GM23338 (cell line): ENCODE results near the gene PTPRN2. TPM values are rescaled to one million over a fixed set of nuclear protein-coding genes. Genes with fewer than 3 reads are reported as not detected.

ENCODE experiments used
- ATAC-seq: fragments of 200-7000 bp; cut with Tn5 transposase; 3 replicates; pipeline ENCODE4 v1.9.1; 2020
- DNase-seq: peaks from one replicate; pipeline ENCODE4 v3.0.0-alpha.2; 2015; ENCODE audit warnings: low spot score
- H2AFZ ChIP-seq: fragments of 200-600 bp; sonication (generic); 2 replicates; pipeline ENCODE4 v1.8.0; 2016; ENCODE audit warnings: antibody characterized with exemption, mild to moderate bottlenecking, moderate library complexity
- H3F3A ChIP-seq: fragments of 200-600 bp; sonication (generic); replicated peaks from 2 replicates; pipeline ENCODE4 v1.8.0; 2017; ENCODE audit warnings: antibody characterized with exemption, mixed run types, low read depth
- H3K27ac ChIP-seq: fragments of 200-600 bp; sonication (generic); 2 replicates; pipeline ENCODE4 v1.6.1; 2016; ENCODE audit warnings: low read depth
- H3K27me3 ChIP-seq: fragments of 200-600 bp; sonication (generic); 2 replicates; pipeline ENCODE4 v1.8.0; 2016; ENCODE audit warnings: mild to moderate bottlenecking, mixed run types, moderate library complexity; ENCODE audit not compliant: insufficient read depth
- H3K36me3 ChIP-seq: fragments of 200-600 bp; sonication (generic); 2 replicates; pipeline ENCODE4 v1.8.0; 2016; ENCODE audit warnings: mild to moderate bottlenecking; ENCODE audit not compliant: insufficient read depth
- H3K4me1 ChIP-seq: fragments of 200-600 bp; sonication (generic); 2 replicates; pipeline ENCODE4 v1.8.0; 2016; ENCODE audit warnings: mild to moderate bottlenecking, moderate library complexity; ENCODE audit not compliant: insufficient read depth
- H3K4me2 ChIP-seq: fragments of 200-600 bp; sonication (generic); 2 replicates; pipeline ENCODE4 v1.7.1; 2017; ENCODE audit warnings: mixed run types
- H3K4me3 ChIP-seq: fragments of 200-600 bp; sonication (generic); 2 replicates; pipeline ENCODE4 v1.6.1; 2016; ENCODE audit warnings: mixed run types
- H3K79me2 ChIP-seq: fragments of 200-600 bp; sonication (generic); replicated peaks from 2 replicates; pipeline ENCODE4 v1.8.0; 2017; ENCODE audit warnings: mild to moderate bottlenecking; ENCODE audit not compliant: insufficient read depth
- H3K9me2 ChIP-seq: fragments of 200-600 bp; sonication (generic); 2 replicates; pipeline ENCODE4 v1.8.0; 2017; ENCODE audit not compliant: insufficient read depth
- H4K20me1 ChIP-seq: fragments of 200-600 bp; sonication (generic); replicated peaks from 2 replicates; pipeline ENCODE4 v1.8.0; 2017; ENCODE audit warnings: mild to moderate bottlenecking; ENCODE audit not compliant: insufficient read depth
- H3K27ac Mint-ChIP-seq: 2 replicates; pipeline ENCODE4 v1.8.0; 2020; ENCODE audit warnings: inconsistent platforms, mild to moderate bottlenecking, moderate library complexity, mixed read lengths
- H3K27me3 Mint-ChIP-seq: 3 replicates; pipeline ENCODE4 v1.8.0; 2022; ENCODE audit warnings: low read depth, mild to moderate bottlenecking, moderate library complexity, mixed read lengths, inconsistent platforms; ENCODE audit not compliant: insufficient read depth, poor library complexity
- H3K36me3 Mint-ChIP-seq: 3 replicates; pipeline ENCODE4 v1.8.0; 2021; ENCODE audit warnings: low read depth, mild to moderate bottlenecking, inconsistent platforms, moderate library complexity, mixed read lengths
- H3K4me1 Mint-ChIP-seq: 3 replicates; pipeline ENCODE4 v1.8.0; 2020; ENCODE audit warnings: mild to moderate bottlenecking, inconsistent platforms, mixed read lengths
- H3K4me3 Mint-ChIP-seq: 3 replicates; pipeline ENCODE4 v1.8.0; 2021; ENCODE audit warnings: moderate library complexity, mild to moderate bottlenecking, inconsistent platforms, mixed read lengths
- H3K9me3 Mint-ChIP-seq: 3 replicates; pipeline ENCODE4 v1.8.0; 2020; ENCODE audit warnings: moderate library complexity, mild to moderate bottlenecking, inconsistent platforms, mixed read lengths
- CREB1 ChIP-seq: fragments of 250-450 bp; sonication (Bioruptor Pico); IDR thresholded peaks from 2 replicates; pipeline ENCODE4 v1.5.0; 2020; ENCODE audit warnings: low read depth, mild to moderate bottlenecking, moderate library complexity
- EZH2phosphoT487 ChIP-seq: fragments of 200-600 bp; sonication (generic); IDR thresholded peaks from one replicate; pipeline ENCODE4 v1.8.1; 2018; ENCODE audit warnings: antibody characterized with exemption; ENCODE audit not compliant: unreplicated experiment
- JUNB ChIP-seq: IDR thresholded peaks from one replicate; pipeline ENCODE4 v1.6.1; 2016; ENCODE audit warnings: antibody characterized with exemption; ENCODE audit not compliant: unreplicated experiment
- NANOG ChIP-seq: IDR thresholded peaks from 2 replicates; pipeline ENCODE4 v1.6.1; 2016; ENCODE audit warnings: antibody characterized with exemption, borderline replicate concordance
- polyA plus RNA-seq: library from polyadenylated mRNA; unstranded; fragments of >200 nt; fragmentation: Nextera tagmentation; extraction: Ambion mirVana; gene quantifications from 2 replicates; pipeline ENCODE4 v1.2.1, GENCODE V29; 2016
- total RNA-seq: library from RNA; depleted of rRNA; stranded (reverse); fragments of >200 nt; shearing (Covaris generic); gene quantifications from 2 replicates; pipeline ENCODE4 v1.2.3, GENCODE V29; 2014
- TF ChIP-seq, protein P1 (sequence below): IDR thresholded peaks from one replicate; pipeline ENCODE4 v1.6.1; 2018; ENCODE audit warnings: antibody characterized with exemption; ENCODE audit not compliant: unreplicated experiment
- TF ChIP-seq, protein P2 (sequence below): fragments of 250-450 bp; sonication (Bioruptor Pico); IDR thresholded peaks from 2 replicates; pipeline ENCODE4 v1.5.0; 2020; ENCODE audit warnings: mild to moderate bottlenecking, moderate library complexity

The PTPRN2 gene
- total and polyA plus RNA-seq, 2 experiments from 2014 or later: 0.87 to 4.0 TPM

DNA sequence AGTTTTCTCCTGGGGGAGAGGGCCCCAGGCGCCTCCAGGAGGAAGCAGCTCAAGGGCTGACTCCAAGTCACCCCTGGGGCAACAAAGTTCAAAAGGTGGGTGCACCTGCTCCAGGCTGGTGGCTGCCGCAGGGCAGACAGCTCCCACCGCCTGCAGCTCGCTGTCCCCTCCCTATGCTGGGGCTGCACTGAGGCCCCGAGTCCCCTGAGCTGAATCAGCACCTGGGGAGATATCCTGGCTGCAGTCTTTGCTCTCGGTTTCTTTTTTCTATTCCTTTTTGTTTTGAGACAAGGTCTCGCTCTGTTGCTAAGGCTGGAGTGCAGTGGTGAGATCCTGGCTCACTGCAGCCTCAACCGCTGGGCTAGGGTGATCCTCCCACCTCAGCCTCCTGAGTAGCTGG, 1067.4 kb downstream of the PTPRN2 start (continued):
- TF ChIP-seq, protein P1, sequence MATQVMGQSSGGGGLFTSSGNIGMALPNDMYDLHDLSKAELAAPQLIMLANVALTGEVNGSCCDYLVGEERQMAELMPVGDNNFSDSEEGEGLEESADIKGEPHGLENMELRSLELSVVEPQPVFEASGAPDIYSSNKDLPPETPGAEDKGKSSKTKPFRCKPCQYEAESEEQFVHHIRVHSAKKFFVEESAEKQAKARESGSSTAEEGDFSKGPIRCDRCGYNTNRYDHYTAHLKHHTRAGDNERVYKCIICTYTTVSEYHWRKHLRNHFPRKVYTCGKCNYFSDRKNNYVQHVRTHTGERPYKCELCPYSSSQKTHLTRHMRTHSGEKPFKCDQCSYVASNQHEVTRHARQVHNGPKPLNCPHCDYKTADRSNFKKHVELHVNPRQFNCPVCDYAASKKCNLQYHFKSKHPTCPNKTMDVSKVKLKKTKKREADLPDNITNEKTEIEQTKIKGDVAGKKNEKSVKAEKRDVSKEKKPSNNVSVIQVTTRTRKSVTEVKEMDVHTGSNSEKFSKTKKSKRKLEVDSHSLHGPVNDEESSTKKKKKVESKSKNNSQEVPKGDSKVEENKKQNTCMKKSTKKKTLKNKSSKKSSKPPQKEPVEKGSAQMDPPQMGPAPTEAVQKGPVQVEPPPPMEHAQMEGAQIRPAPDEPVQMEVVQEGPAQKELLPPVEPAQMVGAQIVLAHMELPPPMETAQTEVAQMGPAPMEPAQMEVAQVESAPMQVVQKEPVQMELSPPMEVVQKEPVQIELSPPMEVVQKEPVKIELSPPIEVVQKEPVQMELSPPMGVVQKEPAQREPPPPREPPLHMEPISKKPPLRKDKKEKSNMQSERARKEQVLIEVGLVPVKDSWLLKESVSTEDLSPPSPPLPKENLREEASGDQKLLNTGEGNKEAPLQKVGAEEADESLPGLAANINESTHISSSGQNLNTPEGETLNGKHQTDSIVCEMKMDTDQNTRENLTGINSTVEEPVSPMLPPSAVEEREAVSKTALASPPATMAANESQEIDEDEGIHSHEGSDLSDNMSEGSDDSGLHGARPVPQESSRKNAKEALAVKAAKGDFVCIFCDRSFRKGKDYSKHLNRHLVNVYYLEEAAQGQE: no peak
- TF ChIP-seq, protein P2, sequence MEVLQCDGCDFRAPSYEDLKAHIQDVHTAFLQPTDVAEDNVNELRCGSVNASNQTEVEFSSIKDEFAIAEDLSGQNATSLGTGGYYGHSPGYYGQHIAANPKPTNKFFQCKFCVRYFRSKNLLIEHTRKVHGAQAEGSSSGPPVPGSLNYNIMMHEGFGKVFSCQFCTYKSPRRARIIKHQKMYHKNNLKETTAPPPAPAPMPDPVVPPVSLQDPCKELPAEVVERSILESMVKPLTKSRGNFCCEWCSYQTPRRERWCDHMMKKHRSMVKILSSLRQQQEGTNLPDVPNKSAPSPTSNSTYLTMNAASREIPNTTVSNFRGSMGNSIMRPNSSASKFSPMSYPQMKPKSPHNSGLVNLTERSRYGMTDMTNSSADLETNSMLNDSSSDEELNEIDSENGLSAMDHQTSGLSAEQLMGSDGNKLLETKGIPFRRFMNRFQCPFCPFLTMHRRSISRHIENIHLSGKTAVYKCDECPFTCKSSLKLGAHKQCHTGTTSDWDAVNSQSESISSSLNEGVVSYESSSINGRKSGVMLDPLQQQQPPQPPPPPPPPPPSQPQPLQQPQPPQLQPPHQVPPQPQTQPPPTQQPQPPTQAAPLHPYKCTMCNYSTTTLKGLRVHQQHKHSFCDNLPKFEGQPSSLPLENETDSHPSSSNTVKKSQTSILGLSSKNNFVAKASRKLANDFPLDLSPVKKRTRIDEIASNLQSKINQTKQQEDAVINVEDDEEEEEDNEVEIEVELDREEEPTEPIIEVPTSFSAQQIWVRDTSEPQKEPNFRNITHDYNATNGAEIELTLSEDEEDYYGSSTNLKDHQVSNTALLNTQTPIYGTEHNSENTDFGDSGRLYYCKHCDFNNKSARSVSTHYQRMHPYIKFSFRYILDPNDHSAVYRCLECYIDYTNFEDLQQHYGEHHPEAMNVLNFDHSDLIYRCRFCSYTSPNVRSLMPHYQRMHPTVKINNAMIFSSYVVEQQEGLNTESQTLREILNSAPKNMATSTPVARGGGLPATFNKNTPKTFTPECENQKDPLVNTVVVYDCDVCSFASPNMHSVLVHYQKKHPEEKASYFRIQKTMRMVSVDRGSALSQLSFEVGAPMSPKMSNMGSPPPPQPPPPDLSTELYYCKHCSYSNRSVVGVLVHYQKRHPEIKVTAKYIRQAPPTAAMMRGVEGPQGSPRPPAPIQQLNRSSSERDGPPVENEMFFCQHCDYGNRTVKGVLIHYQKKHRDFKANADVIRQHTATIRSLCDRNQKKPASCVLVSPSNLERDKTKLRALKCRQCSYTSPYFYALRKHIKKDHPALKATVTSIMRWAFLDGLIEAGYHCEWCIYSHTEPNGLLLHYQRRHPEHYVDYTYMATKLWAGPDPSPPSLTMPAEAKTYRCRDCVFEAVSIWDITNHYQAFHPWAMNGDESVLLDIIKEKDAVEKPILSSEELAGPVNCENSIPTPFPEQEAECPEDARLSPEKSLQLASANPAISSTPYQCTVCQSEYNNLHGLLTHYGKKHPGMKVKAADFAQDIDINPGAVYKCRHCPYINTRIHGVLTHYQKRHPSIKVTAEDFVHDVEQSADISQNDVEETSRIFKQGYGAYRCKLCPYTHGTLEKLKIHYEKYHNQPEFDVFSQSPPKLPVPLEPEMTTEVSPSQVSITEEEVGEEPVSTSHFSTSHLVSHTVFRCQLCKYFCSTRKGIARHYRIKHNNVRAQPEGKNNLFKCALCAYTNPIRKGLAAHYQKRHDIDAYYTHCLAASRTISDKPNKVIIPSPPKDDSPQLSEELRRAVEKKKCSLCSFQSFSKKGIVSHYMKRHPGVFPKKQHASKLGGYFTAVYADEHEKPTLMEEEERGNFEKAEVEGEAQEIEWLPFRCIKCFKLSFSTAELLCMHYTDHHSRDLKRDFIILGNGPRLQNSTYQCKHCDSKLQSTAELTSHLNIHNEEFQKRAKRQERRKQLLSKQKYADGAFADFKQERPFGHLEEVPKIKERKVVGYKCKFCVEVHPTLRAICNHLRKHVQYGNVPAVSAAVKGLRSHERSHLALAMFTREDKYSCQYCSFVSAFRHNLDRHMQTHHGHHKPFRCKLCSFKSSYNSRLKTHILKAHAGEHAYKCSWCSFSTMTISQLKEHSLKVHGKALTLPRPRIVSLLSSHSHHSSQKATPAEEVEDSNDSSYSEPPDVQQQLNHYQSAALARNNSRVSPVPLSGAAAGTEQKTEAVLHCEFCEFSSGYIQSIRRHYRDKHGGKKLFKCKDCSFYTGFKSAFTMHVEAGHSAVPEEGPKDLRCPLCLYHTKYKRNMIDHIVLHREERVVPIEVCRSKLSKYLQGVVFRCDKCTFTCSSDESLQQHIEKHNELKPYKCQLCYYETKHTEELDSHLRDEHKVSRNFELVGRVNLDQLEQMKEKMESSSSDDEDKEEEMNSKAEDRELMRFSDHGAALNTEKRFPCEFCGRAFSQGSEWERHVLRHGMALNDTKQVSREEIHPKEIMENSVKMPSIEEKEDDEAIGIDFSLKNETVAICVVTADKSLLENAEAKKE (CRISPR knock-in tag): no peak
- no peak for TF ChIP-seq EZH2phosphoT487

DNA sequence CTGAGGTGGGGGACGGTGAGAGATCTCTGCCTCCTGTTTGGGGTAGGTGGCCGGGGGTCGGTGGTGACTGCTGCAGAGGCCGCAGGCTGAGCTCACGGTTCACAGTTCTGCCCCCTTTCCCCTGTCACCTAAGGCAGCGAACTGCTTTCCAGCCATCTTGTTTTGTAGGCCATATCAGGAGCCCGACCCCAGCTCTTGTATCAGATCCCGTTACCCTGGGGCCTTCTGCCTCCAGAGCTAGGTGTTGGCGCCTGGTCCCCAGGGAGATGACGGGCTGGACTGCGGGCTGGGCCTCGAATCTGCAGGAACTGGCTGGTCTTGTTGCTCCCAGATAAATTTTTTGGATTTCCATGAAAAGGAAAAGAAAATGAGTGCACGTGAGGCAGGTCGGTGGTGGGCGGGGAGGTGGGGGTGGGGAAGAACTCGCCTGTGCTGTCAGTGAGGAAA, 1067.8 kb downstream of the PTPRN2 start:
- Histone ChIP-seq H3K27ac (no peak overlapping the region), H3K79me2 (no peaks in the 10 kb centered on the region), H3K9me2 (no peaks in the 10 kb centered on the region), H3K36me3 (no peaks in the 10 kb centered on the region), H3K27me3 (no peaks in the 10 kb centered on the region), H3K4me1 (no peaks in the 10 kb centered on the region), H3K4me3 (no peak overlapping the region), H3F3A (no peaks in the 10 kb centered on the region), H2AFZ (no peak overlapping the region), H4K20me1 (no peaks in the 10 kb centered on the region), H3K4me2 (no peak overlapping the region)
- peaks cover 5% of the 10 kb centered on the region for H3K27me3 Mint-ChIP-seq
- no peak overlapping the region for H3K27ac Mint-ChIP-seq
- no peak overlapping the region for H3K4me3 Mint-ChIP-seq
- ATAC-seq: no peak
- peaks cover 40% of the 10 kb centered on the region for H3K36me3 Mint-ChIP-seq
- DNase-seq: no peak
- no peaks in the 10 kb centered on the region for H3K4me1 Mint-ChIP-seq
- peaks cover 94% of the 10 kb centered on the region for H3K9me3 Mint-ChIP-seq
- TF ChIP-seq NANOG (no peak), CREB1 (no peak), JUNB (no peak)
- TF ChIP-seq, protein P2 (CRISPR knock-in tag): no peak
